Fibroblast of lung (primary cell): ENCODE measurements around the gene ADAM15. TPM values are rescaled to one million over a fixed set of nuclear protein-coding genes. Genes with fewer than 3 reads are reported as not detected.

Source experiments
- DNase-seq, 2 donors: peaks; one replicate each; pipeline versions ENCODE4 v3.0.0 to v3.0.0-alpha.2; 2010; ENCODE audit warnings: low read depth in 2 of 2
- H2AFZ ChIP-seq: 2 replicates; pipeline ENCODE4 v1.5.1; 2012; ENCODE audit warnings: low read length, control low read depth, inconsistent platforms
- H3K27ac ChIP-seq: 2 replicates; pipeline ENCODE4 v1.5.1; 2011; ENCODE audit warnings: low read length, control low read depth; ENCODE audit not compliant: insufficient read depth
- H3K27me3 ChIP-seq: 2 replicates; pipeline ENCODE4 v1.5.1; 2011; ENCODE audit warnings: mild to moderate bottlenecking, low read length; ENCODE audit not compliant: control insufficient read depth, insufficient read depth
- H3K36me3 ChIP-seq: 2 replicates; pipeline ENCODE4 v1.5.1; 2011; ENCODE audit warnings: low read length; ENCODE audit not compliant: control insufficient read depth, insufficient read depth
- H3K4me1 ChIP-seq: 2 replicates; pipeline ENCODE4 v1.5.1; 2011; ENCODE audit warnings: low read length; ENCODE audit not compliant: control insufficient read depth, insufficient read depth; ENCODE audit errors: extremely low read depth
- H3K4me2 ChIP-seq: 2 replicates; pipeline ENCODE4 v1.5.1; 2011; ENCODE audit warnings: low read length, control low read depth; ENCODE audit not compliant: insufficient read depth; ENCODE audit errors: extremely low read depth
- H3K4me3 ChIP-seq, 4 experiments: fragments of 200-600 bp in 1 of 4; sonication (generic) in 1 of 4; replicated peaks in 1 of 4; 2 replicates each; pipeline ENCODE4 v1.5.1; 2011 to 2016; ENCODE audit warnings: low read length in 4 of 4, low read depth in 3 of 4, mild to moderate bottlenecking in 3 of 4, control low read depth in 2 of 4, inconsistent platforms in 1 of 4, mixed read lengths in 1 of 4; ENCODE audit not compliant: insufficient read depth in 1 of 4; ENCODE audit errors: control extremely low read depth in 1 of 4
- H3K79me2 ChIP-seq: 2 replicates; pipeline ENCODE4 v1.5.1; 2012; ENCODE audit warnings: mild to moderate bottlenecking, low read length, inconsistent platforms; ENCODE audit not compliant: control insufficient read depth, insufficient read depth
- H3K9ac ChIP-seq: 2 replicates; pipeline ENCODE4 v1.5.1; 2011; ENCODE audit warnings: mild to moderate bottlenecking, low read length, control low read depth; ENCODE audit not compliant: insufficient read depth
- H3K9me3 ChIP-seq: 2 replicates; pipeline ENCODE4 v1.5.1; 2012; ENCODE audit warnings: low read depth, low read length; ENCODE audit not compliant: control insufficient read depth, insufficient read depth
- H4K20me1 ChIP-seq: 2 replicates; pipeline ENCODE4 v1.5.1; 2011; ENCODE audit warnings: low read length; ENCODE audit not compliant: control insufficient read depth, insufficient read depth; ENCODE audit errors: extremely low read depth
- CTCF ChIP-seq, 2 donors: IDR thresholded peaks in 1 of 2; conservative IDR thresholded peaks in 1 of 2; 1 replicate in 1 of 2; 2 replicates in 1 of 2; pipeline ENCODE4 v1.5.1; 2011 to 2012; ENCODE audit warnings: low read length in 2 of 2, control low read depth in 1 of 2, inconsistent platforms in 1 of 2, low read depth in 1 of 2, mild to moderate bottlenecking in 1 of 2
- EZH2 ChIP-seq: IDR thresholded peaks from 2 replicates; pipeline ENCODE4 v1.5.1; 2012; ENCODE audit warnings: low read length, control low read depth, mild to moderate bottlenecking; ENCODE audit errors: missing control alignments
- polyA plus RNA-seq, 2 donors: library from polyadenylated mRNA; depleted of rRNA in 1 of 2; stranded (reverse) in 1 of 2; unstranded in 1 of 2; fragments of >200 nt; gene quantifications; 2 replicates each; pipeline ENCODE4 v1.2.1, GENCODE V29; 2011 to 2012; ENCODE audit warnings: missing spikeins in 1 of 2
- total RNA-seq: library from RNA; depleted of rRNA; stranded (reverse); fragments of >200 nt; gene quantifications from 2 replicates; pipeline ENCODE4 v1.2.1, GENCODE V29; 2014

Gene ADAM15
- total and polyA plus RNA-seq, 2 donors (not counting 1 experiment from before 2014, with no cell fraction given), result 19.5 to 58.5 TPM

DNA sequence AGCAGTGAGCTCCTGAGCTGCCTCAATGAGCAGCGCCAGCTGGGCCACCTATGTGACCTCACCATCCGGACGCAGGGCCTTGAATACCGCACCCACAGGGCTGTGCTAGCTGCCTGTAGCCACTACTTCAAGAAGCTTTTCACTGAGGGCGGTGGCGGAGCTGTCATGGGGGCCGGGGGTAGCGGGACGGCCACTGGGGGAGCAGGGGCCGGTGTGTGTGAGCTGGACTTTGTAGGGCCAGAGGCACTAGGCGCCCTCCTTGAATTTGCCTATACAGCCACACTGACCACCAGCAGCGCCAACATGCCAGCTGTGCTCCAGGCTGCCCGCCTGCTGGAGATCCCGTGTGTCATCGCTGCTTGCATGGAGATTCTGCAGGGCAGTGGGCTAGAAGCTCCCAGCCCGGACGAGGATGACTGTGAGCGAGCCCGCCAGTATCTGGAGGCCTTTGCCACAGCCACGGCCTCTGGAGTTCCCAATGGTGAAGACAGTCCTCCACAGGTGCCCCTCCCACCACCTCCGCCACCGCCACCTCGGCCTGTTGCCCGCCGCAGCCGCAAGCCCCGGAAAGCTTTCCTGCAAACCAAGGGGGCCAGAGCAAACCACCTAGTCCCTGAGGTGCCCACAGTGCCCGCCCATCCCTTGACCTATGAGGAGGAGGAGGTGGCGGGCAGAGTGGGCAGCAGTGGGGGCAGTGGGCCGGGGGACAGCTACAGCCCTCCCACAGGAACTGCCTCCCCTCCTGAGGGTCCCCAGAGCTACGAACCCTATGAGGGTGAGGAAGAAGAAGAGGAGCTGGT, 36.2 kb upstream of the ADAM15 start:
- Histone ChIP-seq H3K27me3 (no peaks in the 10 kb centered on the region), H3K36me3 (peaks cover 7% of the 10 kb centered on the region), H3K9ac (no peak overlapping the region), H4K20me1 (no peaks in the 10 kb centered on the region), H3K4me2 (no peak overlapping the region), H3K27ac (no peak overlapping the region), H2AFZ (no peak overlapping the region), H3K79me2 (no peaks in the 10 kb centered on the region), H3K9me3 (no peaks in the 10 kb centered on the region), H3K4me3 (no peak overlapping the region), H3K4me1 (peaks cover 16% of the 10 kb centered on the region)
- TF ChIP-seq EZH2 (no peak), CTCF (conservative IDR thresholded peaks at IDR 0.05 in 1 of 2, IDR thresholded peaks at IDR 0.05 in 1 of 2; ENCODE audit: low read depth in 1 of 2, low read length in 2 of 2) (no peak)
- no peak for DNase-seq

- H3K4me3 ChIP-seq, result no peak overlapping the region
- peaks cover 7% of the 10 kb centered on the region for H3K36me3 ChIP-seq
- H3K27me3 ChIP-seq, result no peaks in the 10 kb centered on the region
- no peak overlapping the region for H3K9ac ChIP-seq
- H3K4me1 ChIP-seq, result peaks cover 16% of the 10 kb centered on the region
- DNase-seq, result no peak
- TF ChIP-seq CTCF (conservative IDR thresholded peaks at IDR 0.05 in 1 of 2, IDR thresholded peaks at IDR 0.05 in 1 of 2; ENCODE audit: low read depth in 1 of 2, low read length in 2 of 2) (no peak), EZH2 (no peak)
- no peak overlapping the region for H2AFZ ChIP-seq
- H3K79me2 ChIP-seq, result no peaks in the 10 kb centered on the region
- no peaks in the 10 kb centered on the region for H3K9me3 ChIP-seq
- no peak overlapping the region for H3K4me2 ChIP-seq
- H4K20me1 ChIP-seq, result no peaks in the 10 kb centered on the region
- no peak overlapping the region for H3K27ac ChIP-seq
Measured at GRCh38 chr1:155015527-155016230, 35.4 kb upstream of the ADAM15 start.

- Histone ChIP-seq H3K4me1 (peaks cover 16% of the 10 kb centered on the region), H4K20me1 (no peaks in the 10 kb centered on the region), H3K4me3 (no peak overlapping the region), H3K79me2 (no peaks in the 10 kb centered on the region), H3K36me3 (peaks cover 7% of the 10 kb centered on the region), H3K9ac (no peak overlapping the region), H3K4me2 (no peak overlapping the region), H3K27me3 (no peaks in the 10 kb centered on the region), H3K9me3 (no peaks in the 10 kb centered on the region), H3K27ac (no peak overlapping the region), H2AFZ (no peak overlapping the region)
- DNase-seq, result no peak
- TF ChIP-seq EZH2 (no peak), CTCF (conservative IDR thresholded peaks at IDR 0.05 in 1 of 2, IDR thresholded peaks at IDR 0.05 in 1 of 2; ENCODE audit: low read depth in 1 of 2, low read length in 2 of 2) (no peak)
Measured at GRCh38 chr1:155016231-155016831, 34.8 kb upstream of the ADAM15 start.
